C4-2B (cell line): ENCODE results near the gene ZBTB16.

ENCODE experiments used
- CTCF ChIP-seq: fragments of 450-650 bp; conservative IDR thresholded peaks from 2 replicates; pipeline ENCODE4 v1.5.1; 2017; ENCODE audit warnings: mild to moderate bottlenecking
- ZFX ChIP-seq: fragments of 450-650 bp; IDR thresholded peaks from 2 replicates; pipeline ENCODE4 v1.6.1; 2017

- no peak for TF ChIP-seq CTCF
- no peak for TF ChIP-seq ZFX
Measured at GRCh38 chr11:114128399-114128798, 68.9 kb downstream of the ZBTB16 start.
